GM10248 (cell line): Measurements from ENCODE around the gene DIP2C.

Experiments used
- CTCF ChIA-PET: fragments of 300-600 bp; sonication (Branson Sonifier 250); formaldehyde crosslinking; extraction: SDS; loops from one replicate; lab custom pipeline; 2021; ENCODE audit warnings: antibody characterized with exemption; lab: Yijun Ruan, JAX
- POLR2A ChIA-PET: fragments of 350-650 bp; sonication (Branson Sonifier 250); formaldehyde crosslinking; extraction: SDS; loops from one replicate; lab custom pipeline; 2020; ENCODE audit warnings: antibody characterized with exemption; lab: Yijun Ruan, JAX
- DNase-seq: peaks from one replicate; pipeline ENCODE4 v3.0.0; 2012; ENCODE audit errors: extremely low spot score
- CTCF ChIP-seq: IDR thresholded peaks from 2 replicates; pipeline ENCODE4 v1.5.1; 2012; ENCODE audit warnings: mild to moderate bottlenecking, low read depth; ENCODE audit errors: extremely low read depth, missing control alignments, control extremely low read depth

DIP2C gene

GRCh38 chr10:538895-539294 lies 150.6 kb downstream of the DIP2C start:
- no peak for DNase-seq
- TF ChIP-seq CTCF: no peak
- POLR2A ChIA-PET: no interaction called here
- CTCF ChIA-PET: no interaction called here

DNA sequence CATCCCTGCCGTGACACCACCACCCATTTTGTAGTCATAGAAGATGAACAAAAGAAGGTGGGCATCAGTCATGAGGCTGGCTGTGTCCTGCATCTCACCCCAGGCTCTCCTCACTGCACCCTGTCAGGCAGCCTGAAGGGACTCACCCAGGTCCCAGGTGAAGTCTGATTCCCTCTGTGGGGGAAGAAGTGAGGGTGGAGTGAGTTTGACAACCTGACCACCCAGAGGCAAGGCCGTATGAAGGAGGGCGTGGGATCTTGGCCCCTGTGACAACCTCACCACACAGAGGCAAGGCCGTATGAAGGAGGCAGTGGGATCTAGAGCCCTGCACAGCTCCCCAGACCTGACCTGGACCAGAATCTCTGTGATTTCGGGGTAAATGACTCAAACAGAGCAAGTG lies 152.5 kb downstream of the DIP2C start:
- ChIA-PET CTCF (no interaction called here), POLR2A (no interaction called here)
- DNase-seq: no peak
- TF ChIP-seq CTCF: no peak

DNA sequence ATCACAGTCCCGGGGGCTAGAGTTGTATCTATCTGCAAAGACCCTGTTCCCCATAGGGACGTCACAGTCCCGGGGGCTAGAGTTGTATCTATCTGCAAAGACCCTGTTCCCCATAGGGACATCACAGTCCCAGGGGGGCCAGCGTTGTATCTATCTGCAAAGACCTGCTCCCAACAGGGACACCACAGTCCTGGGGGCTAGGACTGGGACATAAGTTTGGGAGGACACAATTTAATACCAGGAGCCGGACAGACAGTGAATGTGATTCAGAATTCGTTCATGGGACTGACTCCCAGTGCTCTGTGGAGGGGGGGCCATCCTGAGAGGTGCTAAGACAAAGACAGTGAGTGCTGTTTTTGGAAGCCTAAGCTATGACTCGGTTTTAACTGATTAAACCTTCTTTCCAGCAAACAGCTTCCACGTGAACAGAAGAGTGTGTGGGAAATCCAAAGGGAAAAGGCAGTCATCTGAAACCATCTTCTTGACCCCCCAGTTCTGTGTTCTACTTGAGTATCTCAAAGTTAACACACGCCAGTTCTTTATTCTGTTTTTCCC lies 153.0 kb downstream of the DIP2C start:
- no peak for DNase-seq
- ChIA-PET CTCF (no interaction called here), POLR2A (no interaction called here)
- TF ChIP-seq CTCF: no peak

DNA sequence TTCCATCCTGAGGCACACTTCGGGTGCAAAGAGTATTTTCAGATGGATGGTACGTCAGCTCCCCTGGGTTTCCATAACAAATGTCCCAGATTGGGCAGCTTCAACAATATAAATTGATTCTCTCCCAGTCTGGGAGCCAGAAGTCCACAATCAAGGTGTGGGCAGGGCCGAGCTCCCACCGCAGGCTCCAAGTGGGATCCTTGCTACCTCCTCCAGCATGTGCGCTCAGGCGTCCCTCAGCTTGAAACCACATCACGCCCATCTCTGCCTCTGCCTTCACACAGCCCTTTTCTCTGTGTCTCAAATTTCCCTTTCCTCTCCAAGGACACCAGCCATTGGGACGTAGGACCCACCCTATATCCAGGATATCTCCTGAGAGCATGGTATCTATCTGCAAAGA lies 153.5 kb downstream of the DIP2C start:
- CTCF ChIA-PET: no interaction called here
- DNase-seq: no peak
- TF ChIP-seq CTCF: no peak
- POLR2A ChIA-PET: no interaction called here

DNA sequence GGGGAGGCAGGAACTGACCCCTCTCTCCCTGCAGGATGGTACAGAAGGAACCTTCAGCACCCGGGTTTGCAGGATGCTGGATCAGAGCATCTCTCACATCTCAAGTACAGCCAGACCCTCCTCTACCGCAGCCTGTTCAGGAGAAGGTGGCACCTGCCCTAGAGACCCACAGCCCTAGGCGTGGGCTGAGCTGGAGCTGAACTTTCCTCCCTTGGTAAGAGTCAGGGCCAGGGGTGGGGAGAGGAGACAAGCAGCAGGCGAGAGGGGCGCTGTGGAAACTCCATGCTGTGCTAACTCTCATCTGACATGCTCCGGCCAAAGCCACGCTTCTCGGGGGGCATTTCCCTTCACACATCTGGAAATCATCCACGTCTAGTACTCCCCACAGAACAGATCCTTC lies 154.4 kb downstream of the DIP2C start:
- ChIA-PET CTCF (no interaction called here), POLR2A (no interaction called here)
- no peak for TF ChIP-seq CTCF
- no peak for DNase-seq

DNA sequence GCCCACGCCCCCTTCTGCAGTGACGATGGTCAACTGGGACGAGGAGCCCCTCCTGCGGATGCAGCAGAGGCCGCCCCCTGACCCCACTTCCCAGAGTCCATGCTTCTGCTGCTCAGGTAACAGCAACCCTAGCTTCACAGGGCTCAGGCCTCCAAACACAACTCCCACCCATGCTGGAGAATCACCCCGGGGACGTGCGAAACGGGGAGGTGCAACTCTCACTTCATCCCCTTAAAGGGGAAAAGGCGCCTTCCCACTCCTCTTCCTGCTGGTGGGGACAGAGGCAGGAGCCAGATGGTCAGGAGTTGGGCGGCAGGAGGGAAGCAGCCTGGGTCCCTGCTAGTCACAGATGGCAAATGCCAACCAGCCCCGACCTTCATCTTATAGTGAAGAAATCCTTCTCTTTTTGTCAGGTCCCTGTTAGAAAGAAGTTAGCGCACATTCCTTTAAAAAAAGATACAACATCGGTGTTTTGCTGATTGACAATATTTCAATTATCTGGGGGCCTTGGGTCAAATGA lies 155.4 kb downstream of the DIP2C start:
- ChIA-PET POLR2A (no interaction called here), CTCF (no interaction called here)
- DNase-seq: no peak
- no peak for TF ChIP-seq CTCF

- ChIA-PET CTCF (no interaction called here), POLR2A (no interaction called here)
- no peak for TF ChIP-seq CTCF
- no peak for DNase-seq
Measured at GRCh38 chr10:533611-534010, 155.9 kb downstream of the DIP2C start.
